ENCODE data around the gene UBAP2. TPM values are rescaled to one million over a fixed set of nuclear protein-coding genes. Genes with fewer than 3 reads are reported as not detected.

Gene UBAP2
- total RNA-seq, 4 donors from 2014 or later = 31.0 to 49.6 (median 37.6) TPM

DNA sequence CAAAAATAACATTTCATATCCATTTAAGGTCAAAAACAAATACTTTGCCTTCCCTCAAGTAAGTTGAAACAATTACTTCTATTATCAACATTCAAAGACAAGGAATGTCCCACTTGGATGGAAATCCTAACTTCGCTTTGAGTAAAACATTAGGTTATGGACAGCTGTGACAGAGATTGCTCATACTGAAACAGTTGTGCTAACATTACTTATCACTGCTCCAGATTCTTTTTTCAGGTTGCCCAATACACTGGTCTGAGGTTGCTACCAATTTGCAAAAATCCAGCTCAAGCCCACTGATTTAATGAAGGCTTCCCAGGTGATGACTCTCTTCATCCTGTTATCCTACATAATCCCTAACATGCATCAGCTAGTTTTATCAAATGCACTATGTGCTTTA is 98.3 kb downstream of the UBAP2 start:
- H3K27ac ChIP-seq (replicated peaks in 1 of 4) = no peak overlapping the region
- WGBS = 95% methylated on average over 1 of the region's 1 CpG
- no peak for TF ChIP-seq POLR2A (IDR thresholded peaks at IDR 0.05; ENCODE audit: low read depth)
- no peak for TF ChIP-seq EP300 (IDR thresholded peaks at IDR 0.05)
- no peak for TF ChIP-seq POLR2AphosphoS5 (IDR thresholded peaks at IDR 0.05)
- TF ChIP-seq, protein P1, sequence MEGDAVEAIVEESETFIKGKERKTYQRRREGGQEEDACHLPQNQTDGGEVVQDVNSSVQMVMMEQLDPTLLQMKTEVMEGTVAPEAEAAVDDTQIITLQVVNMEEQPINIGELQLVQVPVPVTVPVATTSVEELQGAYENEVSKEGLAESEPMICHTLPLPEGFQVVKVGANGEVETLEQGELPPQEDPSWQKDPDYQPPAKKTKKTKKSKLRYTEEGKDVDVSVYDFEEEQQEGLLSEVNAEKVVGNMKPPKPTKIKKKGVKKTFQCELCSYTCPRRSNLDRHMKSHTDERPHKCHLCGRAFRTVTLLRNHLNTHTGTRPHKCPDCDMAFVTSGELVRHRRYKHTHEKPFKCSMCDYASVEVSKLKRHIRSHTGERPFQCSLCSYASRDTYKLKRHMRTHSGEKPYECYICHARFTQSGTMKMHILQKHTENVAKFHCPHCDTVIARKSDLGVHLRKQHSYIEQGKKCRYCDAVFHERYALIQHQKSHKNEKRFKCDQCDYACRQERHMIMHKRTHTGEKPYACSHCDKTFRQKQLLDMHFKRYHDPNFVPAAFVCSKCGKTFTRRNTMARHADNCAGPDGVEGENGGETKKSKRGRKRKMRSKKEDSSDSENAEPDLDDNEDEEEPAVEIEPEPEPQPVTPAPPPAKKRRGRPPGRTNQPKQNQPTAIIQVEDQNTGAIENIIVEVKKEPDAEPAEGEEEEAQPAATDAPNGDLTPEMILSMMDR (IDR thresholded peaks at IDR 0.05) = no peak
- intact Hi-C loops (cut with DNase I) = no loop called here
- no peaks in the 10 kb centered on the region for H3K27me3 ChIP-seq
- no peaks in the 10 kb centered on the region for H3K9me3 ChIP-seq
- DNase-seq (ENCODE audit: extremely low spot score) = no peak
- peaks cover 8 to 17% (median 15%) of the 10 kb centered on the region in 4 donors for H3K4me1 ChIP-seq
- no peak overlapping the region for H3K4me3 ChIP-seq
- peaks cover 9 to 47% (median 37%) of the 10 kb centered on the region in 4 donors for H3K36me3 ChIP-seq

DNA sequence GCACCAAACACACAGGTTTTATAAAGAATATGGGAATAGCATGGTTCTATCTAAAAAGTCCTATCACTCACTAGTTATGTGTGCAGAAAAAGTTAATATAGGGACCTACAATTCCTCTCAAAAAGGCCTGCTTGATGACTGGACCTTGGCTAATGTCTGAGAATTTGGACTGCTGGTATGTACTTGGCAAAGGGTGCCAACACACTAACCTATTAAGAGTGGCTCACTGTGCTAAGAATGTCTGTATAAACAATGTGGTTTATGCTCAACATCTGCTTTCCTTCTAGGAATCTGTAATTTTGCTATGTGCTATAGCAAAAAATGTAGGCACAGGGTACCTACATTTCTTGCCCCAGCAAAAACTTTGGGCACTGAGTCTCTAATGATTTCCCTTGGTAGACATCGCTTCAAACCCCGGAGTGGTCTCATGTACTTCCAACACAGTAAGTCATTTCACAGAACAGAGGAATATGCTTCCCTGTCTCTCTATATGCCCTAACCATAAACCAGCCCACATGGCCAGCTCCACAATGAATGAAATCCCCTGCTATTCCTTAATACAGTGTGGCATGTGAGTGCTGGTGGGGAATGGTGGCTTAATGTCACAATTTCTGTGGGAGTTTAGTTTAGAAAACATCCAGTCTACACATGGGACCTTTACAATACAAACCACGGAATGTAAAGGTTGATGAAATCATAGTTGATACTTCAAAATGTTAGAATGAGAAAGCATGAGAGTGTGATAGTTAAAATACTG is 101.7 kb downstream of the UBAP2 start:
- Histone ChIP-seq H3K4me3 (no peak overlapping the region), H3K27me3 (no peaks in the 10 kb centered on the region), H3K4me1 (peaks cover 13 to 39% (median 26%) of the 10 kb centered on the region in 4 donors), H3K27ac (replicated peaks in 1 of 4) (peak overlapping the region; percentile 15 to 45 (median 34)), H3K9me3 (no peaks in the 10 kb centered on the region), H3K36me3 (peaks cover 0 to 52% (median 43%) of the 10 kb centered on the region in 4 donors)
- DNase-seq (ENCODE audit: extremely low spot score) = no peak
- 75% methylated on average over 3 of the region's 3 CpGs for WGBS
- intact Hi-C loops (cut with DNase I) = no loop called here
- TF ChIP-seq EP300 (IDR thresholded peaks at IDR 0.05) = no peak
- peak in 1 of 2 donors; percentile 61 for TF ChIP-seq POLR2AphosphoS5 (IDR thresholded peaks at IDR 0.05)
- TF ChIP-seq, protein P1 (IDR thresholded peaks at IDR 0.05) = no peak

DNA sequence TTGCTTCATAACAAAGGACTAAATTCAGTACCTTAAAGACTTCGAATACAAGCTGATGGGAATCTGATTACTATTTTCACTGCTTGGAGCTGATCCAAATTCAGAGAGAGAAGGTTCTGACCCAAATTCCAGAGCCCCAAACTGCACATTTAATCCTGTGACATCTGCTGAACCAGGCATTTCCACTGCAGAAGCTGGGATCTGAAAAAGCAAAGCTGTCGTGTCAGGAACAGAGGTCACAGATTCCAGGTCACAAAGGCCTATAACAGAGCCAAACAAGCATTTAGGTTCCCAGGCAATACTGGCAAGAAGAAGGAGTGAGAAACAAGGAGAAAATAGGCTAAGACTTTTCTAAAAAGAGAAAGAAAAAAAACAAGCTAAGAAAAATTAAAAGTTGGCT is 105.3 kb downstream of the UBAP2 start:
- WGBS = 41% methylated on average over 2 of the region's 2 CpGs
- TF ChIP-seq POLR2A (IDR thresholded peaks at IDR 0.05; ENCODE audit: low read depth) (no peak), EP300 (IDR thresholded peaks at IDR 0.05) (no peak), POLR2AphosphoS5 (IDR thresholded peaks at IDR 0.05) (no peak)
- TF ChIP-seq, protein P1 (IDR thresholded peaks at IDR 0.05) = no peak
- Histone ChIP-seq H3K27ac (replicated peaks in 1 of 4) (peak overlapping the region in 1 of 4 donors; percentile 10), H3K4me1 (peaks cover 13 to 39% (median 31%) of the 10 kb centered on the region in 4 donors), H3K27me3 (no peaks in the 10 kb centered on the region), H3K36me3 (peaks cover 8 to 76% (median 59%) of the 10 kb centered on the region in 4 donors), H3K4me3 (no peak overlapping the region), H3K9me3 (no peaks in the 10 kb centered on the region)
- intact Hi-C loops (cut with DNase I) = no loop called here
- no peak for DNase-seq (ENCODE audit: extremely low spot score)

DNA sequence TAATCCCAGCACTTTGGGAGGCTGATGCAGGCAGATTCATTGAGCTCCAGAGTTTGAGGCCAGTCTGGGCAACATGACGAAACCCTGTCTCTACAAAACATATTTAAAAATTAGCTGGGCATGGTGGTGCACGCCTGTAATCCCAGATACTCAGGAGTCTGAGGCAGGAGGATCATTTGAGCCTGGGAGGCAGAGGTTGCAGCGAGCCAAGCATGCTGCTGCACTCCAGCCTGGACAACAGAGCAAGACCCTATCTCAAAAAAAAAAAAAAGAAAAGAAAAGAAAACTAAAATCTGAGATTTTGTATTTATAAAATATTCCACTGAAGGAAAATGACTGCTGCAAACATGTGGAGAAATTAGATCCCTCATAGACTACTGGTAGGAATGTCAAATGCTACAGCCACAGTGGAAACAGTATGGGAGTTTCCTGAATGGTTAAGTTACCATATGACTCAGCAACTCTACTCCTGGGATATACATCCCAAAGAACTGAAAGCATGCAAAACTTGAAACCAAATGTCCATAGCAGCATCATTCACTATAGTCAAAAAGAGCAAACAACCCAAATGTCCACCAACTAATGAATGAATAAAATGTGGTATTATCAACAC is 106.1 kb downstream of the UBAP2 start:
- H3K9me3 ChIP-seq = no peaks in the 10 kb centered on the region
- H3K27me3 ChIP-seq = no peaks in the 10 kb centered on the region
- peaks cover 13 to 38% (median 31%) of the 10 kb centered on the region in 4 donors for H3K4me1 ChIP-seq
- DNase-seq (ENCODE audit: extremely low spot score) = no peak
- 96% methylated on average over 3 of the region's 3 CpGs for WGBS
- TF ChIP-seq POLR2A (IDR thresholded peaks at IDR 0.05; ENCODE audit: low read depth) = no peak
- peaks cover 10 to 76% (median 63%) of the 10 kb centered on the region in 4 donors for H3K36me3 ChIP-seq
- intact Hi-C loops (cut with DNase I) = no loop called here
- H3K4me3 ChIP-seq = no peak overlapping the region
- H3K27ac ChIP-seq (replicated peaks in 1 of 4) = no peak overlapping the region

All from esophagus muscularis mucosa (tissue), 4 donors.